PC-9 (cell line): ENCODE results near the gene EFHB. TPM values are rescaled to one million over a fixed set of nuclear protein-coding genes. Genes with fewer than 3 reads are reported as not detected.

ENCODE experiments used
- BruUV-seq: library from RNA; stranded (reverse); fragments of 400-500 nt; replicated peaks from 2 replicates; lab custom pipeline; 2021; lab: Mats Ljungman, UMichigan
- CTCF ChIA-PET: fragments of 300-600 bp; sonication (Branson Sonifier 250); formaldehyde crosslinking; loops from one replicate; lab custom pipeline; 2022; ENCODE audit warnings: antibody characterized with exemption; lab: Charles Lee
- POLR2A ChIA-PET: fragments of 300-600 bp; sonication (Branson Sonifier 250); formaldehyde crosslinking; loops from one replicate; lab custom pipeline; 2022; ENCODE audit warnings: antibody characterized with exemption; ENCODE audit not compliant: unreplicated experiment; lab: Charles Lee
- DNase-seq, 2 experiments: peaks; one replicate each; pipeline versions ENCODE4 v3.0.0 to v3.0.0-alpha.2; 2015 to 2022; ENCODE audit warnings: mixed read lengths in 1 of 2
- H2AFZ ChIP-seq: fragments of 200-600 bp; sonication (generic); 2 replicates; pipeline ENCODE4 v1.8.1; 2017; ENCODE audit warnings: antibody characterized with exemption
- H3F3A ChIP-seq: fragments of 200-600 bp; sonication (generic); 2 replicates; pipeline ENCODE4 v1.8.1; 2017; ENCODE audit warnings: antibody characterized with exemption, mild to moderate bottlenecking, low read depth; ENCODE audit not compliant: insufficient read depth
- H3K27ac ChIP-seq: fragments of 200-600 bp; sonication (generic); 2 replicates; pipeline ENCODE4 v1.6.1; 2016; ENCODE audit warnings: mixed run types
- H3K27me3 ChIP-seq: fragments of 200-600 bp; sonication (generic); 2 replicates; pipeline ENCODE4 v1.6.1; 2016; ENCODE audit warnings: low read depth, mixed run types; ENCODE audit not compliant: insufficient read depth
- H3K36me3 ChIP-seq: fragments of 200-600 bp; sonication (generic); 2 replicates; pipeline ENCODE4 v1.6.1; 2016; ENCODE audit warnings: low read depth, mixed run types
- H3K4me1 ChIP-seq: fragments of 200-600 bp; sonication (generic); replicated peaks from 2 replicates; pipeline ENCODE4 v1.6.1; 2016; ENCODE audit warnings: mixed run types; ENCODE audit not compliant: insufficient read depth
- H3K4me2 ChIP-seq: fragments of 200-600 bp; sonication (generic); 2 replicates; pipeline ENCODE4 v1.6.1; 2017; ENCODE audit warnings: mixed run types
- H3K4me3 ChIP-seq: fragments of 200-600 bp; sonication (generic); 2 replicates; pipeline ENCODE4 v1.6.1; 2016; ENCODE audit warnings: mixed run types
- H3K79me2 ChIP-seq: fragments of 200-600 bp; sonication (generic); 2 replicates; pipeline ENCODE4 v1.6.1; 2017; ENCODE audit warnings: low read depth, mixed run types
- H3K9me2 ChIP-seq: fragments of 200-600 bp; sonication (generic); 2 replicates; pipeline ENCODE4 v1.8.1; 2017; ENCODE audit warnings: mild to moderate bottlenecking; ENCODE audit not compliant: insufficient read depth
- H3K9me3 ChIP-seq: fragments of 200-600 bp; sonication (generic); 2 replicates; pipeline ENCODE4 v1.8.1; 2016; ENCODE audit warnings: low read depth; ENCODE audit not compliant: insufficient read depth
- H4K20me1 ChIP-seq: fragments of 200-600 bp; sonication (generic); 2 replicates; pipeline ENCODE4 v1.8.1; 2017; ENCODE audit not compliant: insufficient read depth
- EZH2 ChIP-seq: fragments of 200-600 bp; sonication (generic); IDR thresholded peaks from 2 replicates; pipeline ENCODE4 v1.8.0; 2017; ENCODE audit warnings: antibody characterized with exemption, low read depth
- intact Hi-C: fragments of 100-400 bp; cut with micrococcal nuclease; formaldehyde crosslinking; loops from one replicate; pipeline ENCODE4 v1.10.0; 2022; ENCODE audit not compliant: unreplicated experiment
- total RNA-seq: library from RNA; stranded (reverse); gene quantifications from 2 replicates; pipeline ENCODE4 v1.2.3, GENCODE V29; 2021
- TF ChIP-seq, protein P1 (sequence below): fragments of 200-600 bp; sonication (generic); conservative IDR thresholded peaks from 2 replicates; pipeline ENCODE4 v1.6.1; 2017; ENCODE audit warnings: mixed run types, antibody characterized with exemption, mild to moderate bottlenecking, moderate library complexity

EFHB gene
- total RNA-seq, 1 experiment from 2014 or later: 2.8 TPM

GRCh38 chr3:19970327-19970726, 36.3 kb upstream of the EFHB start:
- CTCF ChIA-PET: no interaction called here
- Histone ChIP-seq H3K36me3 (peaks cover 21% of the 10 kb centered on the region), H3K9me3 (no peaks in the 10 kb centered on the region), H3F3A (peaks cover 38% of the 10 kb centered on the region), H3K4me2 (no peak overlapping the region), H3K27ac (peak overlapping the region; percentile 55), H4K20me1 (peaks cover 72% of the 10 kb centered on the region), H3K27me3 (no peaks in the 10 kb centered on the region), H3K4me3 (no peak overlapping the region), H2AFZ (no peak overlapping the region), H3K9me2 (no peaks in the 10 kb centered on the region), H3K4me1 (peaks cover 33% of the 10 kb centered on the region), H3K79me2 (peaks cover 81% of the 10 kb centered on the region)
- BruUV-seq: no TSS peak
- intact Hi-C loops: loop anchor here (5.0 kb wide), 1 partner anchor 72 kb away; the partner anchor contains the start of gene KAT2B
- DNase-seq: no peak
- POLR2A ChIA-PET: no interaction called here
- no peak for TF ChIP-seq EZH2
- TF ChIP-seq, protein P1, sequence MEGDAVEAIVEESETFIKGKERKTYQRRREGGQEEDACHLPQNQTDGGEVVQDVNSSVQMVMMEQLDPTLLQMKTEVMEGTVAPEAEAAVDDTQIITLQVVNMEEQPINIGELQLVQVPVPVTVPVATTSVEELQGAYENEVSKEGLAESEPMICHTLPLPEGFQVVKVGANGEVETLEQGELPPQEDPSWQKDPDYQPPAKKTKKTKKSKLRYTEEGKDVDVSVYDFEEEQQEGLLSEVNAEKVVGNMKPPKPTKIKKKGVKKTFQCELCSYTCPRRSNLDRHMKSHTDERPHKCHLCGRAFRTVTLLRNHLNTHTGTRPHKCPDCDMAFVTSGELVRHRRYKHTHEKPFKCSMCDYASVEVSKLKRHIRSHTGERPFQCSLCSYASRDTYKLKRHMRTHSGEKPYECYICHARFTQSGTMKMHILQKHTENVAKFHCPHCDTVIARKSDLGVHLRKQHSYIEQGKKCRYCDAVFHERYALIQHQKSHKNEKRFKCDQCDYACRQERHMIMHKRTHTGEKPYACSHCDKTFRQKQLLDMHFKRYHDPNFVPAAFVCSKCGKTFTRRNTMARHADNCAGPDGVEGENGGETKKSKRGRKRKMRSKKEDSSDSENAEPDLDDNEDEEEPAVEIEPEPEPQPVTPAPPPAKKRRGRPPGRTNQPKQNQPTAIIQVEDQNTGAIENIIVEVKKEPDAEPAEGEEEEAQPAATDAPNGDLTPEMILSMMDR: no peak

- Histone ChIP-seq H3K9me2 (no peaks in the 10 kb centered on the region), H3K36me3 (peaks cover 11% of the 10 kb centered on the region), H4K20me1 (peaks cover 75% of the 10 kb centered on the region), H3K4me1 (peaks cover 27% of the 10 kb centered on the region), H3K27ac (no peak overlapping the region), H3K79me2 (peaks cover 87% of the 10 kb centered on the region), H3K4me2 (no peak overlapping the region), H3K27me3 (no peaks in the 10 kb centered on the region), H2AFZ (no peak overlapping the region), H3K9me3 (no peaks in the 10 kb centered on the region), H3K4me3 (no peak overlapping the region), H3F3A (peaks cover 36% of the 10 kb centered on the region)
- intact Hi-C loops: no loop called here
- TF ChIP-seq, protein P1: no peak
- TF ChIP-seq EZH2: no peak
- BruUV-seq: no TSS peak
- no peak for DNase-seq
- CTCF ChIA-PET: no interaction called here
- POLR2A ChIA-PET: no interaction called here
Measured at GRCh38 chr3:19967812-19968211, 33.8 kb upstream of the EFHB start.

- H3K9me3 ChIP-seq: no peaks in the 10 kb centered on the region
- peaks cover 75% of the 10 kb centered on the region for H4K20me1 ChIP-seq
- ChIA-PET CTCF (interaction anchor here (0.7 kb wide), 1 partner anchor 545 kb away, joined by 3 read pairs; no protein-coding TSS in a partner anchor), POLR2A (no interaction called here)
- H3K36me3 ChIP-seq: peaks cover 11% of the 10 kb centered on the region
- intact Hi-C loops: no loop called here
- peaks cover 86% of the 10 kb centered on the region for H3K79me2 ChIP-seq
- no peak overlapping the region for H2AFZ ChIP-seq
- H3K27me3 ChIP-seq: no peaks in the 10 kb centered on the region
- H3F3A ChIP-seq: peaks cover 30% of the 10 kb centered on the region
- peaks cover 21% of the 10 kb centered on the region for H3K4me1 ChIP-seq
- H3K9me2 ChIP-seq: no peaks in the 10 kb centered on the region
- DNase-seq: no peak
- H3K4me3 ChIP-seq: no peak overlapping the region
- H3K27ac ChIP-seq: no peak overlapping the region
- no peak overlapping the region for H3K4me2 ChIP-seq
- no peak for TF ChIP-seq EZH2
- TF ChIP-seq, protein P1: no peak
- no TSS peak for BruUV-seq
Measured at GRCh38 chr3:19967208-19967607, 33.2 kb upstream of the EFHB start.
